GM21423 (cell line): ENCODE measurements around the gene GORAB.
A peak's percentile ranks its signal among the peaks of the same experiment; 100 is the strongest.

Experiments
- ATAC-seq: cut with Tn5 transposase; IDR thresholded peaks from one replicate; pipeline ENCODE4 v1.9.1; 2021; ENCODE audit warnings: mild to moderate bottlenecking, moderate library complexity; ENCODE audit not compliant: unreplicated experiment

The GORAB gene

GRCh38 chr1:170531758-170532657 lies at the start of gene GORAB:
Gene GORAB, plus strand, starts transcription at chr1:170532166. Its CDS starts 58 bp downstream, at chr1:170532224.
- peak; percentile 98 for ATAC-seq

- no peak for ATAC-seq
Observed at GRCh38 chr1:170483051-170483450, 48.9 kb upstream of the GORAB start.

- ATAC-seq, result no peak
Observed at GRCh38 chr1:170487503-170487902, 44.5 kb upstream of the GORAB start.

GRCh38 chr1:170491291-170491690 lies 40.7 kb upstream of the GORAB start:
- ATAC-seq, result no peak

- ATAC-seq, result no peak
Observed at GRCh38 chr1:170494369-170494768, 37.6 kb upstream of the GORAB start.

GRCh38 chr1:170495006-170495405 lies 37.0 kb upstream of the GORAB start:
- no peak for ATAC-seq

GRCh38 chr1:170498876-170499275 lies 33.1 kb upstream of the GORAB start:
- no peak for ATAC-seq

GRCh38 chr1:170503665-170504064 lies 28.3 kb upstream of the GORAB start:
- no peak for ATAC-seq

- ATAC-seq, result no peak
Observed at GRCh38 chr1:170510163-170510562, 21.8 kb upstream of the GORAB start.

GRCh38 chr1:170511038-170511437 lies 20.9 kb upstream of the GORAB start:
- ATAC-seq, result no peak

GRCh38 chr1:170513138-170513537 lies 18.8 kb upstream of the GORAB start:
- no peak for ATAC-seq

- no peak for ATAC-seq
Observed at GRCh38 chr1:170518185-170518834, 13.7 kb upstream of the GORAB start.

GRCh38 chr1:170518965-170519364 lies 13.0 kb upstream of the GORAB start:
- ATAC-seq, result no peak

- no peak for ATAC-seq
Observed at GRCh38 chr1:170520601-170521000, 11.4 kb upstream of the GORAB start.

- ATAC-seq, result no peak
Observed at GRCh38 chr1:170521818-170522217, 10.1 kb upstream of the GORAB start.

- no peak for ATAC-seq
Observed at GRCh38 chr1:170530972-170531757, 801 bp upstream of the GORAB start.

GRCh38 chr1:170533298-170533697 lies 1.3 kb downstream of the GORAB start:
- ATAC-seq, result no peak

GRCh38 chr1:170534626-170535147 lies 2.7 kb downstream of the GORAB start:
- ATAC-seq, result no peak

GRCh38 chr1:170535418-170535817 lies 3.5 kb downstream of the GORAB start:
- ATAC-seq, result no peak

GRCh38 chr1:170536924-170537551 lies 5.1 kb downstream of the GORAB start:
- ATAC-seq, result no peak
